MM.1S (cell line): ENCODE data around the gene MATN1.

Experiments
- EZH2 ChIP-seq: fragments of 300-600 bp; sonication (generic); optimal IDR thresholded peaks from 2 replicates; pipeline ENCODE3; 2017; ENCODE audit warnings: low read depth, mild to moderate bottlenecking, antibody characterized with exemption, low read length, mixed read lengths
- EZH2phosphoT487 ChIP-seq: fragments of 300-600 bp; sonication (generic); IDR thresholded peaks from 2 replicates; pipeline ENCODE4 v1.6.1; 2018; ENCODE audit warnings: antibody characterized with exemption, low read length
- TF ChIP-seq, protein P1 (sequence below): fragments of 300-600 bp; sonication (generic); IDR thresholded peaks from 2 replicates; pipeline ENCODE4 v1.5.1; 2016; ENCODE audit warnings: antibody characterized with exemption, low read length, mixed read lengths

DNA sequence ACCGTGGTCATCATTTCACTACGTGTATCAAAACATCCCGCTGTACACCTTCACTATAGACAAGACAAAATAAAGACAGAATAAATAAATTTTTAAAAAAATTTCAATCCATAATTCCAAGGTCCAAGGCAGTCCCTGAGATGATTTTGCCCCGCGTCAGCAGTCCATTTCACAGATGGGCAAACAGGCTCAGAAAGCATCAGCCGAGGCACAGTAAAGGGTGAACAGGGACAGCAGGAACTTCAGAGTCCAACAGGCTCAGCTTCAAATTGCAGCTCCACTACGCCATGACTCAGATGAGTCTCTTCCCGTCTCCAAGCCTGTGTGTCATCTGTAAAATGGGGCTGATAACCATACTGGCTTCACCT is 15.0 kb downstream of the MATN1 start:
- TF ChIP-seq, protein P1, sequence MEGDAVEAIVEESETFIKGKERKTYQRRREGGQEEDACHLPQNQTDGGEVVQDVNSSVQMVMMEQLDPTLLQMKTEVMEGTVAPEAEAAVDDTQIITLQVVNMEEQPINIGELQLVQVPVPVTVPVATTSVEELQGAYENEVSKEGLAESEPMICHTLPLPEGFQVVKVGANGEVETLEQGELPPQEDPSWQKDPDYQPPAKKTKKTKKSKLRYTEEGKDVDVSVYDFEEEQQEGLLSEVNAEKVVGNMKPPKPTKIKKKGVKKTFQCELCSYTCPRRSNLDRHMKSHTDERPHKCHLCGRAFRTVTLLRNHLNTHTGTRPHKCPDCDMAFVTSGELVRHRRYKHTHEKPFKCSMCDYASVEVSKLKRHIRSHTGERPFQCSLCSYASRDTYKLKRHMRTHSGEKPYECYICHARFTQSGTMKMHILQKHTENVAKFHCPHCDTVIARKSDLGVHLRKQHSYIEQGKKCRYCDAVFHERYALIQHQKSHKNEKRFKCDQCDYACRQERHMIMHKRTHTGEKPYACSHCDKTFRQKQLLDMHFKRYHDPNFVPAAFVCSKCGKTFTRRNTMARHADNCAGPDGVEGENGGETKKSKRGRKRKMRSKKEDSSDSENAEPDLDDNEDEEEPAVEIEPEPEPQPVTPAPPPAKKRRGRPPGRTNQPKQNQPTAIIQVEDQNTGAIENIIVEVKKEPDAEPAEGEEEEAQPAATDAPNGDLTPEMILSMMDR = no peak
- TF ChIP-seq EZH2 (no peak), EZH2phosphoT487 (no peak)
